IMR-90 (cell line): ENCODE measurements around the gene LDLRAD1. TPM values are rescaled to one million over a fixed set of nuclear protein-coding genes. Genes with fewer than 3 reads are reported as not detected.
A peak's percentile ranks its signal among the peaks of the same experiment; 100 is the strongest.

Source experiments
- ATAC-seq: fragments of 200-7000 bp; cut with Tn5 transposase; 2 replicates; pipeline ENCODE4 v1.9.1; 2020; ENCODE audit warnings: low read depth, mild to moderate bottlenecking, moderate library complexity
- BruUV-seq: library from RNA; stranded (reverse); fragments of 400-500 nt; replicated peaks from 2 replicates; lab custom pipeline; 2021; lab: Mats Ljungman, UMichigan
- CTCF ChIA-PET: fragments of 300-600 bp; formaldehyde crosslinking; extraction: SDS; loops from one replicate; lab custom pipeline; 2021; ENCODE audit warnings: antibody characterized with exemption; lab: Yijun Ruan, JAX
- POLR2A ChIA-PET: fragments of 300-600 bp; sonication (Branson Sonifier 250); formaldehyde crosslinking; loops from one replicate; lab custom pipeline; 2022; ENCODE audit warnings: antibody characterized with exemption; ENCODE audit not compliant: unreplicated experiment; lab: Charles Lee
- DNase-seq: peaks from one replicate; pipeline ENCODE4 v3.0.0; 2013
- H2AFZ ChIP-seq: replicated peaks from 2 replicates; pipeline ENCODE3; 2013; ENCODE audit warnings: low read length, mild to moderate bottlenecking; ENCODE audit not compliant: poor library complexity
- H2AK5ac ChIP-seq: 2 replicates; pipeline ENCODE4 v1.6.1; 2013; ENCODE audit warnings: low read depth, low read length, inconsistent platforms
- H2AK9ac ChIP-seq: replicated peaks from 2 replicates; pipeline ENCODE3; 2013; ENCODE audit warnings: mild to moderate bottlenecking, low read depth, low read length, moderate library complexity; ENCODE audit not compliant: poor library complexity
- H2BK120ac ChIP-seq: 2 replicates; pipeline ENCODE4 v1.6.1; 2013; ENCODE audit warnings: low read depth, low read length, inconsistent platforms
- H2BK15ac ChIP-seq: 3 replicates; pipeline ENCODE4 v1.6.1; 2013; ENCODE audit warnings: low read depth, low read length, inconsistent platforms
- H2BK20ac ChIP-seq: 2 replicates; pipeline ENCODE4 v1.6.1; 2013; ENCODE audit warnings: low read depth, mild to moderate bottlenecking, inconsistent platforms, low read length, moderate library complexity
- H2BK5ac ChIP-seq: 2 replicates; pipeline ENCODE4 v1.6.1; 2013; ENCODE audit warnings: mild to moderate bottlenecking, low read depth, low read length, inconsistent platforms; ENCODE audit not compliant: poor library complexity, severe bottlenecking
- H3K14ac ChIP-seq: replicated peaks from 2 replicates; pipeline ENCODE4 v1.6.1; 2013; ENCODE audit warnings: low read depth, low read length, inconsistent platforms
- H3K18ac ChIP-seq: 2 replicates; pipeline ENCODE4 v1.6.1; 2013; ENCODE audit warnings: low read depth, low read length, control low read depth
- H3K23ac ChIP-seq: 2 replicates; pipeline ENCODE4 v1.6.1; 2013; ENCODE audit warnings: low read depth, low read length, inconsistent platforms
- H3K27ac ChIP-seq: 2 replicates; pipeline ENCODE4 v1.5.1; 2013; ENCODE audit warnings: mild to moderate bottlenecking, control low read depth, low read length; ENCODE audit not compliant: insufficient read depth
- H3K27me3 ChIP-seq: 2 replicates; pipeline ENCODE4 v1.6.1; 2013; ENCODE audit warnings: low read length; ENCODE audit not compliant: control insufficient read depth, insufficient read depth
- H3K36me3 ChIP-seq: 2 replicates; pipeline ENCODE4 v1.6.1; 2013; ENCODE audit warnings: low read length, mixed read lengths; ENCODE audit not compliant: control insufficient read depth, insufficient read depth
- H3K4ac ChIP-seq: 2 replicates; pipeline ENCODE4 v1.6.1; 2013; ENCODE audit warnings: low read depth, low read length, inconsistent platforms
- H3K4me1 ChIP-seq: 2 replicates; pipeline ENCODE4 v1.6.1; 2013; ENCODE audit warnings: low read length, mixed read lengths; ENCODE audit not compliant: control insufficient read depth, insufficient read depth
- H3K4me2 ChIP-seq: 2 replicates; pipeline ENCODE4 v1.6.1; 2013; ENCODE audit warnings: low read depth, mild to moderate bottlenecking, control low read depth, low read length, moderate library complexity
- H3K4me3 ChIP-seq: 2 replicates; pipeline ENCODE4 v1.5.1; 2013; ENCODE audit warnings: low read depth, mild to moderate bottlenecking, control low read depth, low read length, moderate library complexity; ENCODE audit not compliant: insufficient read depth
- H3K56ac ChIP-seq: 2 replicates; pipeline ENCODE4 v1.6.1; 2013; ENCODE audit warnings: low read length, inconsistent platforms; ENCODE audit not compliant: insufficient read depth; ENCODE audit errors: extremely low read depth
- H3K79me1 ChIP-seq, 2 experiments: 2 replicates each; pipeline ENCODE4 v1.6.1; 2013; ENCODE audit warnings: low read length in 2 of 2, inconsistent platforms in 1 of 2, low read depth in 1 of 2
- H3K9ac ChIP-seq: 2 replicates; pipeline ENCODE4 v1.6.1; 2013; ENCODE audit warnings: low read depth, low read length, control low read depth
- H3K9me1 ChIP-seq: 2 replicates; pipeline ENCODE4 v1.6.1; 2013; ENCODE audit warnings: low read length, inconsistent platforms; ENCODE audit not compliant: insufficient read depth
- H3K9me3 ChIP-seq: 2 replicates; pipeline ENCODE4 v1.6.1; 2013; ENCODE audit warnings: low read length; ENCODE audit not compliant: control insufficient read depth, insufficient read depth
- H4K20me1 ChIP-seq: 2 replicates; pipeline ENCODE4 v1.6.1; 2013; ENCODE audit warnings: low read length, inconsistent platforms; ENCODE audit not compliant: insufficient read depth
- H4K5ac ChIP-seq: 2 replicates; pipeline ENCODE4 v1.6.1; 2013; ENCODE audit warnings: mild to moderate bottlenecking, low read depth, low read length, control low read depth
- H4K8ac ChIP-seq, 2 experiments: 2 replicates each; pipeline ENCODE4 v1.6.1; 2013; ENCODE audit warnings: low read depth in 2 of 2, low read length in 2 of 2, control low read depth in 1 of 2, inconsistent platforms in 1 of 2
- H4K91ac ChIP-seq: 2 replicates; pipeline ENCODE4 v1.6.1; 2013; ENCODE audit warnings: low read depth, low read length, inconsistent platforms; ENCODE audit not compliant: insufficient read depth
- BHLHE40 ChIP-seq: fragments of 150-350 bp; IDR thresholded peaks from 2 replicates; pipeline ENCODE4 v1.6.1; 2016; ENCODE audit warnings: mild to moderate bottlenecking, low read depth, low read length
- CEBPB ChIP-seq: IDR thresholded peaks from 2 replicates; pipeline ENCODE4 v1.6.1; 2012; ENCODE audit warnings: low read depth, low read length, improper control_type of control experiment
- CHD1 ChIP-seq: IDR thresholded peaks from 2 replicates; pipeline ENCODE4 v1.6.1; 2012; ENCODE audit warnings: low read depth, low read length, improper control_type of control experiment
- CTCF ChIP-seq: conservative IDR thresholded peaks from 2 replicates; pipeline ENCODE4 v1.5.1; 2012; ENCODE audit warnings: mild to moderate bottlenecking, low read depth, low read length, improper control_type of control experiment
- ELK1 ChIP-seq: fragments of 150-350 bp; IDR thresholded peaks from 2 replicates; pipeline ENCODE4 v1.6.1; 2016; ENCODE audit warnings: low read depth, mild to moderate bottlenecking, low read length, moderate library complexity, borderline replicate concordance
- FOS ChIP-seq: fragments of 150-350 bp; IDR thresholded peaks from 2 replicates; pipeline ENCODE4 v1.6.1; 2016; ENCODE audit warnings: low read depth, low read length
- MAFK ChIP-seq: IDR thresholded peaks from 2 replicates; pipeline ENCODE4 v1.6.1; 2012; ENCODE audit warnings: low read depth, low read length, improper control_type of control experiment
- MAZ ChIP-seq: IDR thresholded peaks from 2 replicates; pipeline ENCODE4 v1.6.1; 2012; ENCODE audit warnings: low read depth, mild to moderate bottlenecking, low read length, improper control_type of control experiment, moderate library complexity, borderline replicate concordance
- MXI1 ChIP-seq: IDR thresholded peaks from 2 replicates; pipeline ENCODE4 v1.6.1; 2012; ENCODE audit warnings: low read depth, mild to moderate bottlenecking, low read length, moderate library complexity, borderline replicate concordance
- POLR2A ChIP-seq: IDR thresholded peaks from 2 replicates; pipeline ENCODE4 v1.6.1; 2012; ENCODE audit warnings: mild to moderate bottlenecking, low read depth, low read length
- SMC3 ChIP-seq: fragments of 150-350 bp; IDR thresholded peaks from 2 replicates; pipeline ENCODE4 v1.6.1; 2016; ENCODE audit warnings: low read depth, mild to moderate bottlenecking, antibody characterized with exemption, low read length, moderate library complexity
- WGBS, 2 experiments: methylation state at CpG; one replicate each; pipeline versions ENCODE4 v1.1.5 to v1.1.7; 2013; ENCODE audit warnings: missing lambda C conversion rate in 2 of 2; ENCODE audit not compliant: insufficient read length in 1 of 2; ENCODE audit errors: extremely low coverage in 2 of 2; 5-methylcytosine and 5-hydroxymethylcytosine counted together
- dilution Hi-C: fragments of 300-500 bp; cut with HindIII; formaldehyde crosslinking; loops from one replicate; pipeline ENCODE4 v1.14.3; 2018; ENCODE audit warnings: low sequenced_read_pairs; ENCODE audit not compliant: unreplicated experiment
- in situ Hi-C: fragments of 300-500 bp; cut with MboI; formaldehyde crosslinking; loops from 3 replicates; pipeline ENCODE4 v1.14.3; 2019; ENCODE audit warnings: low sequenced_read_pairs, inconsistent platforms, mixed read lengths
- intact Hi-C: fragments of 100-400 bp; cut with micrococcal nuclease; formaldehyde crosslinking; loops from 2 replicates; pipeline ENCODE4 v1.10.0; 2022
- polyA plus RNA-seq, 3 experiments: library from polyadenylated mRNA; depleted of rRNA; stranded (reverse); fragments of >200 nt; gene quantifications; 2 replicates each; pipeline ENCODE4 v1.2.3, GENCODE V29; 2012; ENCODE audit warnings: low replicate concordance in 1 of 3
- total RNA-seq: library from RNA; depleted of rRNA; stranded (reverse); fragments of >200 nt; gene quantifications from 2 replicates; pipeline ENCODE4 v1.2.3, GENCODE V29; 2012

Gene LDLRAD1
- total and polyA plus RNA-seq, 2 of the 4 experiments (the other 2 are of a cell fraction): not detected

GRCh38 chr1:54064299-54064698 lies 46.3 kb upstream of the LDLRAD1 start (continued):
- no peak for TF ChIP-seq MAZ

GRCh38 chr1:54054438-54054749 lies 36.4 kb upstream of the LDLRAD1 start:
- Histone ChIP-seq H3K23ac (peak overlapping the region; percentile 75), H2AK5ac (no peak overlapping the region), H2BK20ac (no peak overlapping the region), H2BK5ac (no peak overlapping the region), H3K4me1 (0 out of 2 replicates have a peak, but pooled peaks cover 2% of the 10 kb centered on the region), H3K9me3 (no peaks in the 10 kb centered on the region), H3K4me3 (no peak overlapping the region), H3K18ac (no peak overlapping the region), H3K36me3 (no peaks in the 10 kb centered on the region), H3K9ac (peak overlapping the region; percentile 21; the same call in 1 of the 2 replicates), H4K8ac (peak overlapping the region; percentile 65 to 94), H4K20me1 (no peaks in the 10 kb centered on the region), H3K9me1 (peaks cover 6% of the 10 kb centered on the region; the same call in 1 of the 2 replicates), H3K27ac (no peak overlapping the region), H3K56ac (no peak overlapping the region), H2BK120ac (no peak overlapping the region), H2BK15ac (0 out of 3 replicates have a peak overlapping the region, but pooled peaks have one; percentile 6), H3K4me2 (peak overlapping the region; percentile 93), H3K27me3 (no peaks in the 10 kb centered on the region), H2AFZ (peak overlapping the region; percentile 29), H4K5ac (no peak overlapping the region), H3K4ac (peak overlapping the region; percentile 20; the same call in 1 of the 2 replicates), H3K79me1 (peaks cover 17 to 38% of the 10 kb centered on the region in 2 experiments), H3K14ac (no peak overlapping the region; the same call in 1 of the 2 replicates), H4K91ac (no peak overlapping the region), H2AK9ac (peak overlapping the region; percentile 61)
- ATAC-seq (no peak), DNase-seq (no peak)
- in situ Hi-C loops: loop anchor here (25.0 kb wide), 1 partner anchor 192 kb away; no protein-coding TSS in a partner anchor
- dilution Hi-C loops: no loop called here
- intact Hi-C loops: loop anchor here (5.0 kb wide), 2 partner anchors 177 to 192 kb away; no protein-coding TSS in a partner anchor
- TF ChIP-seq CEBPB (no peak), MAZ (no peak), MXI1 (no peak), CHD1 (no peak), MAFK (no peak), FOS (no peak), POLR2A (no peak), ELK1 (no peak), BHLHE40 (no peak), CTCF (no peak), SMC3 (no peak)
- 38% methylated on average over 2 of the region's 5 CpGs; no CpG with 5 or more reads in 1 of the 2 experiments for WGBS, 2 experiments
- ChIA-PET POLR2A (no interaction called here), CTCF (interaction anchor here (1.2 kb wide), 1 partner anchor 27 kb away, joined by 5 read pairs; no protein-coding TSS in a partner anchor)
- no TSS peak for BruUV-seq
